NB4 (cell line): ENCODE measurements around the gene GNAT2.

Experiments
- CTCF ChIP-seq: IDR thresholded peaks from one replicate; pipeline ENCODE4 v1.5.1; 2012; ENCODE audit warnings: low read depth, low read length
- POLR2A ChIP-seq: IDR thresholded peaks from 2 replicates; pipeline ENCODE4 v1.6.1; 2011; ENCODE audit warnings: mild to moderate bottlenecking; ENCODE audit not compliant: insufficient read length; ENCODE audit errors: extremely low read depth

- TF ChIP-seq POLR2A: no peak
- TF ChIP-seq CTCF: no peak
These were observed 48.8 kb upstream of the GNAT2 start for GRCh38 chr1:109668123-109668775.
